ENCODE data around the gene SUSD5.

DNA sequence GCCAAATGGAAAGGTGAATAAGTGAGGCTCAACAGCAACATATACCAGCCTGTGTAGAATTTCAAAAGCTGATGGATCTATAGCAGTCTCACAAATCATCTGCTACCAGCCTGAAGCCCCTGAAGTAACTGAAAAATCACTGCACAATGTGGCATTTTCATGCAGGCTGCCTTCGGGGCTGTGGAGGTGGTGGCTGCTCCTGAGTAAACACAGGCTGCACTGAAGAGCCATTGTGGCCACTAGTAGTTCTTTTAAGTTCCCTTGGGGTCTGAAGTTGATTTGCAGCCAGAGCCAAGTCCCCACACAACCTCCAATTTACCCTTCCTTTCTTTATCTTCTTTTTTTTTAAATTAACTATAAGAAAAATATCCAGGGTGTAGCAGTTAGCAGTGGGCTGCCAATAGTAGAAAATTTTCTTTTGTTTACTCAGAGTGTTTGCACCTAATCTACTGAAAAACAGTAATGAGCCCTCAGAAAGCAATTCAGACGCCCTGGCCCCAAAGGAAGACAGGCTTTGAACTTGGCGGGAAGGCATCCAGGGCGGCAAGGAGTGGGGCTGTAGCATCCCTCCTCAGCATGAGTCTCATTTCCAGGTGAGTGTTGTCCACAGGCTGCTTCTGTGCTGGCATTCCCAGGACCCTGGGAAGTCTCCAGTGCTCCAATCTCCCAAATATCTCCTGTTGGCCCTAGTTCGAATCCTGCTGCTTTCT lies 13.3 kb upstream of the SUSD5 start:
- TF ChIP-seq, protein P1, sequence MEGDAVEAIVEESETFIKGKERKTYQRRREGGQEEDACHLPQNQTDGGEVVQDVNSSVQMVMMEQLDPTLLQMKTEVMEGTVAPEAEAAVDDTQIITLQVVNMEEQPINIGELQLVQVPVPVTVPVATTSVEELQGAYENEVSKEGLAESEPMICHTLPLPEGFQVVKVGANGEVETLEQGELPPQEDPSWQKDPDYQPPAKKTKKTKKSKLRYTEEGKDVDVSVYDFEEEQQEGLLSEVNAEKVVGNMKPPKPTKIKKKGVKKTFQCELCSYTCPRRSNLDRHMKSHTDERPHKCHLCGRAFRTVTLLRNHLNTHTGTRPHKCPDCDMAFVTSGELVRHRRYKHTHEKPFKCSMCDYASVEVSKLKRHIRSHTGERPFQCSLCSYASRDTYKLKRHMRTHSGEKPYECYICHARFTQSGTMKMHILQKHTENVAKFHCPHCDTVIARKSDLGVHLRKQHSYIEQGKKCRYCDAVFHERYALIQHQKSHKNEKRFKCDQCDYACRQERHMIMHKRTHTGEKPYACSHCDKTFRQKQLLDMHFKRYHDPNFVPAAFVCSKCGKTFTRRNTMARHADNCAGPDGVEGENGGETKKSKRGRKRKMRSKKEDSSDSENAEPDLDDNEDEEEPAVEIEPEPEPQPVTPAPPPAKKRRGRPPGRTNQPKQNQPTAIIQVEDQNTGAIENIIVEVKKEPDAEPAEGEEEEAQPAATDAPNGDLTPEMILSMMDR (IDR thresholded peaks at IDR 0.05), result no peak
- TF ChIP-seq POLR2AphosphoS5 (IDR thresholded peaks at IDR 0.05; ENCODE audit: low read depth, low read length) (no peak), SIN3A (IDR thresholded peaks at IDR 0.05; ENCODE audit: borderline replicate concordance, insufficient read depth, low read depth, low read length) (no peak), TCF7L2 (IDR thresholded peaks at IDR 0.05; ENCODE audit: low read depth, low read length) (no peak)
- TF ChIP-seq, protein P2, sequence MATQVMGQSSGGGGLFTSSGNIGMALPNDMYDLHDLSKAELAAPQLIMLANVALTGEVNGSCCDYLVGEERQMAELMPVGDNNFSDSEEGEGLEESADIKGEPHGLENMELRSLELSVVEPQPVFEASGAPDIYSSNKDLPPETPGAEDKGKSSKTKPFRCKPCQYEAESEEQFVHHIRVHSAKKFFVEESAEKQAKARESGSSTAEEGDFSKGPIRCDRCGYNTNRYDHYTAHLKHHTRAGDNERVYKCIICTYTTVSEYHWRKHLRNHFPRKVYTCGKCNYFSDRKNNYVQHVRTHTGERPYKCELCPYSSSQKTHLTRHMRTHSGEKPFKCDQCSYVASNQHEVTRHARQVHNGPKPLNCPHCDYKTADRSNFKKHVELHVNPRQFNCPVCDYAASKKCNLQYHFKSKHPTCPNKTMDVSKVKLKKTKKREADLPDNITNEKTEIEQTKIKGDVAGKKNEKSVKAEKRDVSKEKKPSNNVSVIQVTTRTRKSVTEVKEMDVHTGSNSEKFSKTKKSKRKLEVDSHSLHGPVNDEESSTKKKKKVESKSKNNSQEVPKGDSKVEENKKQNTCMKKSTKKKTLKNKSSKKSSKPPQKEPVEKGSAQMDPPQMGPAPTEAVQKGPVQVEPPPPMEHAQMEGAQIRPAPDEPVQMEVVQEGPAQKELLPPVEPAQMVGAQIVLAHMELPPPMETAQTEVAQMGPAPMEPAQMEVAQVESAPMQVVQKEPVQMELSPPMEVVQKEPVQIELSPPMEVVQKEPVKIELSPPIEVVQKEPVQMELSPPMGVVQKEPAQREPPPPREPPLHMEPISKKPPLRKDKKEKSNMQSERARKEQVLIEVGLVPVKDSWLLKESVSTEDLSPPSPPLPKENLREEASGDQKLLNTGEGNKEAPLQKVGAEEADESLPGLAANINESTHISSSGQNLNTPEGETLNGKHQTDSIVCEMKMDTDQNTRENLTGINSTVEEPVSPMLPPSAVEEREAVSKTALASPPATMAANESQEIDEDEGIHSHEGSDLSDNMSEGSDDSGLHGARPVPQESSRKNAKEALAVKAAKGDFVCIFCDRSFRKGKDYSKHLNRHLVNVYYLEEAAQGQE (IDR thresholded peaks at IDR 0.05; ENCODE audit: insufficient read depth in 1 of 2, low read depth in 2 of 2, low read length in 1 of 2), result no peak
